SU-DHL-6 (cell line): ENCODE results near the gene ZNF516.

Experiments
- H2AFZ ChIP-seq: fragments of 200-600 bp; sonication (generic); 2 replicates; pipeline ENCODE4 v1.6.1; 2014; ENCODE audit warnings: low read depth, mild to moderate bottlenecking, moderate library complexity, mixed read lengths, antibody characterized with exemption, low read length; ENCODE audit not compliant: severe bottlenecking
- H3F3A ChIP-seq: fragments of 200-600 bp; shearing (Covaris generic); 2 replicates; pipeline ENCODE4 v1.6.0; 2016; ENCODE audit warnings: antibody characterized with exemption, mild to moderate bottlenecking; ENCODE audit not compliant: insufficient read depth
- H3K27ac ChIP-seq: fragments of 200-600 bp; sonication (generic); 2 replicates; pipeline ENCODE4 v1.5.1; 2016; ENCODE audit warnings: low read depth, mild to moderate bottlenecking, low read length, moderate library complexity, mixed read lengths
- H3K27me3 ChIP-seq: fragments of 200-600 bp; sonication (generic), shearing (Covaris generic); 2 replicates; pipeline ENCODE4 v1.6.0; 2014; ENCODE audit warnings: mild to moderate bottlenecking, low read length
- H3K36me3 ChIP-seq: fragments of 200-600 bp; sonication (generic); 2 replicates; pipeline ENCODE4 v1.6.1; 2014; ENCODE audit warnings: mild to moderate bottlenecking, low read length, mixed read lengths
- H3K4me2 ChIP-seq: fragments of 300-600, 200-600 bp; shearing (Covaris generic), sonication (generic); 2 replicates; pipeline ENCODE4 v1.6.0; 2014; ENCODE audit warnings: low read length, low read depth, mild to moderate bottlenecking; ENCODE audit not compliant: poor library complexity, severe bottlenecking
- H3K4me3 ChIP-seq: fragments of 200-600 bp; sonication (generic); 2 replicates; pipeline ENCODE4 v1.5.1; 2014; ENCODE audit warnings: antibody characterized with exemption, low read length, mild to moderate bottlenecking, mixed read lengths; ENCODE audit not compliant: insufficient read depth, poor library complexity, severe bottlenecking
- H3K79me2 ChIP-seq: fragments of 200-600 bp; sonication (generic); 2 replicates; pipeline ENCODE4 v1.6.1; 2014; ENCODE audit warnings: mild to moderate bottlenecking, low read length, moderate library complexity; ENCODE audit not compliant: insufficient read depth
- H3K9ac ChIP-seq: fragments of 200-600 bp; sonication (generic); 2 replicates; pipeline ENCODE4 v1.7.0; 2014; ENCODE audit warnings: mild to moderate bottlenecking, low read length
- H3K9me2 ChIP-seq: fragments of 200-600 bp; sonication (generic); replicated peaks from 2 replicates; pipeline ENCODE4 v1.6.1; 2014; ENCODE audit warnings: low read length; ENCODE audit not compliant: insufficient read depth
- H3K9me3 ChIP-seq: fragments of 200-600 bp; sonication (generic); 2 replicates; pipeline ENCODE4 v1.6.1; 2014; ENCODE audit warnings: low read length, mixed read lengths; ENCODE audit not compliant: insufficient read depth
- H4K20me1 ChIP-seq: fragments of 200-600 bp; sonication (generic); 2 replicates; pipeline ENCODE4 v1.6.1; 2014; ENCODE audit warnings: low read depth, mild to moderate bottlenecking, antibody characterized with exemption, low read length, moderate library complexity, mixed read lengths
- CTCF ChIP-seq: fragments of 200-600 bp; sonication (generic); IDR thresholded peaks from one replicate; pipeline ENCODE4 v1.5.1; 2017; ENCODE audit warnings: antibody characterized with exemption, mild to moderate bottlenecking, low read length, moderate library complexity; ENCODE audit not compliant: insufficient read depth, poor library complexity, severe bottlenecking
- EZH2phosphoT487 ChIP-seq: fragments of 200-600 bp; sonication (generic), shearing (Covaris generic); conservative IDR thresholded peaks from 2 replicates; pipeline ENCODE4 v1.6.1; 2018; ENCODE audit warnings: mild to moderate bottlenecking, antibody characterized with exemption, low read length, moderate library complexity, mixed read lengths

Gene ZNF516

GRCh38 chr18:76339246-76339620 lies 155.8 kb downstream of the ZNF516 start:
- Histone ChIP-seq H3K9me2 (no peaks in the 10 kb centered on the region), H4K20me1 (no peaks in the 10 kb centered on the region), H3K27ac (no peak overlapping the region), H3K36me3 (no peaks in the 10 kb centered on the region), H2AFZ (no peak overlapping the region), H3K4me2 (no peak overlapping the region), H3K4me3 (no peak overlapping the region), H3F3A (no peaks in the 10 kb centered on the region), H3K79me2 (no peaks in the 10 kb centered on the region), H3K27me3 (no peaks in the 10 kb centered on the region), H3K9ac (no peak overlapping the region), H3K9me3 (no peaks in the 10 kb centered on the region)
- TF ChIP-seq EZH2phosphoT487 (no peak), CTCF (no peak)

- Histone ChIP-seq H3K27me3 (no peaks in the 10 kb centered on the region), H3K4me2 (no peak overlapping the region), H3F3A (no peaks in the 10 kb centered on the region), H3K9me2 (no peaks in the 10 kb centered on the region), H3K9me3 (no peaks in the 10 kb centered on the region), H3K79me2 (no peaks in the 10 kb centered on the region), H3K4me3 (no peak overlapping the region), H2AFZ (no peak overlapping the region), H3K9ac (no peak overlapping the region), H3K36me3 (no peaks in the 10 kb centered on the region), H3K27ac (no peak overlapping the region), H4K20me1 (no peaks in the 10 kb centered on the region)
- no peak for TF ChIP-seq EZH2phosphoT487
- no peak for TF ChIP-seq CTCF
Measured at GRCh38 chr18:76338619-76339245, 156.3 kb downstream of the ZNF516 start.

DNA sequence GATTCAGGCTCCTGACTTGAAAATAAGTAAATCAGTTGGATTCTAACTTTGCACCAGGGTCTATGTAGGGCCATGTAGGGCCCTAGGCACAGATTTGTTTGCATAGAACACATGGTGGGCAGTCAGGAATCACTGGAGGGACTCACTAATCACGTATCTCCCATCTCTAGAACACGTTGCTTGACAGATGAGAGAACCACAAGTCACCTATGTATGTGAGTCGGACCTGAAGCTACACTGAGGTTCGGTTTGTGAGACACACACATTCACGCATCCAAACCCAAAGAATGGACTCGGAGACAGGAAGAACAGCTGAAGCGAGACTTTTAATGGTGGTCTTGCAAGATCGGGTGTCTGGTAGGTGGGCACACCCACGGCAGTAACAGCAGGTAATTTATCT lies 157.0 kb downstream of the ZNF516 start:
- Histone ChIP-seq H3K9ac (no peak overlapping the region), H3K79me2 (no peaks in the 10 kb centered on the region), H4K20me1 (no peaks in the 10 kb centered on the region), H3K9me3 (no peaks in the 10 kb centered on the region; the same call in 1 of the 2 replicates), H3K9me2 (no peaks in the 10 kb centered on the region), H3K4me3 (no peak overlapping the region), H3K36me3 (no peaks in the 10 kb centered on the region), H3F3A (no peaks in the 10 kb centered on the region), H3K27me3 (no peaks in the 10 kb centered on the region), H3K27ac (no peak overlapping the region), H3K4me2 (no peak overlapping the region), H2AFZ (no peak overlapping the region)
- TF ChIP-seq EZH2phosphoT487 (no peak), CTCF (no peak)
